HEK293 (cell line): ENCODE data around the gene MAN1C1.

Experiments
- ZBTB7A ChIP-seq: fragments of 450-650 bp; formaldehyde crosslinking; IDR thresholded peaks from 2 replicates; pipeline ENCODE4 v1.5.1; 2016; ENCODE audit warnings: low read depth, missing biosample characterization, missing genetic modification characterization
- ZNF146 ChIP-seq: fragments of 450-650 bp; formaldehyde crosslinking; IDR thresholded peaks from 2 replicates; pipeline ENCODE4 v1.5.1; 2016; ENCODE audit warnings: missing biosample characterization, missing genetic modification characterization
- ZNF23 ChIP-seq: fragments of 450-650 bp; formaldehyde crosslinking; IDR thresholded peaks from 2 replicates; pipeline ENCODE4 v1.5.1; 2016; ENCODE audit warnings: missing biosample characterization, missing genetic modification characterization, borderline replicate concordance
- ZNF274 ChIP-seq, 2 experiments: fragments of 200-500 bp in 1 of 2; fragments of 450-650 bp in 1 of 2; sonication (Bioruptor generic) in 1 of 2; formaldehyde crosslinking in 1 of 2; IDR thresholded peaks; 2 replicates each; pipeline versions ENCODE4 v1.5.1 to v1.6.1; 2014 to 2016; ENCODE audit warnings: borderline replicate concordance in 1 of 2, inconsistent platforms in 1 of 2, low read length in 1 of 2, missing biosample characterization in 1 of 2, missing genetic modification characterization in 1 of 2
- ZNF391 ChIP-seq: fragments of 450-650 bp; formaldehyde crosslinking; IDR thresholded peaks from 2 replicates; pipeline ENCODE4 v1.5.1; 2016; ENCODE audit warnings: low read depth, missing biosample characterization, missing genetic modification characterization, borderline replicate concordance
- TF ChIP-seq, protein P1 (sequence below): fragments of 450-650 bp; formaldehyde crosslinking; IDR thresholded peaks from 2 replicates; pipeline ENCODE4 v1.5.1; 2016; ENCODE audit warnings: missing biosample characterization, missing genetic modification characterization, low read depth
- TF ChIP-seq, protein P2 (sequence below): fragments of 450-650 bp; formaldehyde crosslinking; IDR thresholded peaks from 2 replicates; pipeline ENCODE4 v1.5.1; 2016; ENCODE audit warnings: missing biosample characterization, missing genetic modification characterization
- TF ChIP-seq, protein P3 (sequence below): fragments of 450-650 bp; formaldehyde crosslinking; conservative IDR thresholded peaks from 2 replicates; pipeline ENCODE4 v1.5.1; 2016; ENCODE audit warnings: low read depth, missing biosample characterization, missing genetic modification characterization

DNA sequence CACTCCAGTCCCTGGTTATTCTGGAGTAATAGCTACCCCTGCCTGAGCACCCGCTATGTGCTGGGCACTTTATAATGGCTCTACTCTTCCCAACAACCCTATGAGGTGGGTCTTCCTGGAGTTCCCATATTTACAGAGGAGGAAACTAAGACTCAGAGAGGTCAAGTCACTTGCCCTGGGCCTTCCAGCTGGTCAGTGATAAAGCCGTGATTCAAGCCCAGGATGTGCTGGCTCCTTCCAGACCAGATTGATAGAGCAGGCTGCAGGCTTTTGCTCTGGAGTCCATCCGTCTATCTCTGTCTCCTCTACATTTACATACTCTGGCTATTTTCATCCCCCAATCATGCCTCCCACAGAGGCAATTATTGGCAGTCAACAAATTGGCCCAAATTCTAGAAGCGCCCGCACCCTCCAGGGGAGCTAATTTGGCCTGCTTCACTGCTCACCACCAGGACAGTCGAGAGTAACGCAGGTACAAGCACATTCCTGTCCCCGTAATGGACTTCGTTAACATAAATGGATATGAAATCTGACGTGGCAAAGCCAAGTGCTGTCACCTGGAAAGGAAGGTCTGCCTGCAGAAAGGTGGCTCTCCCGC, 143.6 kb downstream of the MAN1C1 start:
- TF ChIP-seq, protein P1, sequence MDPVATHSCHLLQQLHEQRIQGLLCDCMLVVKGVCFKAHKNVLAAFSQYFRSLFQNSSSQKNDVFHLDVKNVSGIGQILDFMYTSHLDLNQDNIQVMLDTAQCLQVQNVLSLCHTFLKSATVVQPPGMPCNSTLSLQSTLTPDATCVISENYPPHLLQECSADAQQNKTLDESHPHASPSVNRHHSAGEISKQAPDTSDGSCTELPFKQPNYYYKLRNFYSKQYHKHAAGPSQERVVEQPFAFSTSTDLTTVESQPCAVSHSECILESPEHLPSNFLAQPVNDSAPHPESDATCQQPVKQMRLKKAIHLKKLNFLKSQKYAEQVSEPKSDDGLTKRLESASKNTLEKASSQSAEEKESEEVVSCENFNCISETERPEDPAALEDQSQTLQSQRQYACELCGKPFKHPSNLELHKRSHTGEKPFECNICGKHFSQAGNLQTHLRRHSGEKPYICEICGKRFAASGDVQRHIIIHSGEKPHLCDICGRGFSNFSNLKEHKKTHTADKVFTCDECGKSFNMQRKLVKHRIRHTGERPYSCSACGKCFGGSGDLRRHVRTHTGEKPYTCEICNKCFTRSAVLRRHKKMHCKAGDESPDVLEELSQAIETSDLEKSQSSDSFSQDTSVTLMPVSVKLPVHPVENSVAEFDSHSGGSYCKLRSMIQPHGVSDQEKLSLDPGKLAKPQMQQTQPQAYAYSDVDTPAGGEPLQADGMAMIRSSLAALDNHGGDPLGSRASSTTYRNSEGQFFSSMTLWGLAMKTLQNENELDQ (tag by site-specific recombination), result no peak
- TF ChIP-seq, protein P2, sequence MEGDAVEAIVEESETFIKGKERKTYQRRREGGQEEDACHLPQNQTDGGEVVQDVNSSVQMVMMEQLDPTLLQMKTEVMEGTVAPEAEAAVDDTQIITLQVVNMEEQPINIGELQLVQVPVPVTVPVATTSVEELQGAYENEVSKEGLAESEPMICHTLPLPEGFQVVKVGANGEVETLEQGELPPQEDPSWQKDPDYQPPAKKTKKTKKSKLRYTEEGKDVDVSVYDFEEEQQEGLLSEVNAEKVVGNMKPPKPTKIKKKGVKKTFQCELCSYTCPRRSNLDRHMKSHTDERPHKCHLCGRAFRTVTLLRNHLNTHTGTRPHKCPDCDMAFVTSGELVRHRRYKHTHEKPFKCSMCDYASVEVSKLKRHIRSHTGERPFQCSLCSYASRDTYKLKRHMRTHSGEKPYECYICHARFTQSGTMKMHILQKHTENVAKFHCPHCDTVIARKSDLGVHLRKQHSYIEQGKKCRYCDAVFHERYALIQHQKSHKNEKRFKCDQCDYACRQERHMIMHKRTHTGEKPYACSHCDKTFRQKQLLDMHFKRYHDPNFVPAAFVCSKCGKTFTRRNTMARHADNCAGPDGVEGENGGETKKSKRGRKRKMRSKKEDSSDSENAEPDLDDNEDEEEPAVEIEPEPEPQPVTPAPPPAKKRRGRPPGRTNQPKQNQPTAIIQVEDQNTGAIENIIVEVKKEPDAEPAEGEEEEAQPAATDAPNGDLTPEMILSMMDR (tag by site-specific recombination), result no peak
- TF ChIP-seq ZNF23 (tag by site-specific recombination) (no peak), ZNF146 (no peak), ZBTB7A (tag by site-specific recombination) (no peak), ZNF274 (IDR thresholded peaks at IDR 0.05; ENCODE audit: low read length) (no peak), ZNF274 (tag by site-specific recombination; IDR thresholded peaks at IDR 0.05; ENCODE audit: borderline replicate concordance) (no peak), ZNF391 (tag by site-specific recombination) (no peak)
- TF ChIP-seq, protein P3, sequence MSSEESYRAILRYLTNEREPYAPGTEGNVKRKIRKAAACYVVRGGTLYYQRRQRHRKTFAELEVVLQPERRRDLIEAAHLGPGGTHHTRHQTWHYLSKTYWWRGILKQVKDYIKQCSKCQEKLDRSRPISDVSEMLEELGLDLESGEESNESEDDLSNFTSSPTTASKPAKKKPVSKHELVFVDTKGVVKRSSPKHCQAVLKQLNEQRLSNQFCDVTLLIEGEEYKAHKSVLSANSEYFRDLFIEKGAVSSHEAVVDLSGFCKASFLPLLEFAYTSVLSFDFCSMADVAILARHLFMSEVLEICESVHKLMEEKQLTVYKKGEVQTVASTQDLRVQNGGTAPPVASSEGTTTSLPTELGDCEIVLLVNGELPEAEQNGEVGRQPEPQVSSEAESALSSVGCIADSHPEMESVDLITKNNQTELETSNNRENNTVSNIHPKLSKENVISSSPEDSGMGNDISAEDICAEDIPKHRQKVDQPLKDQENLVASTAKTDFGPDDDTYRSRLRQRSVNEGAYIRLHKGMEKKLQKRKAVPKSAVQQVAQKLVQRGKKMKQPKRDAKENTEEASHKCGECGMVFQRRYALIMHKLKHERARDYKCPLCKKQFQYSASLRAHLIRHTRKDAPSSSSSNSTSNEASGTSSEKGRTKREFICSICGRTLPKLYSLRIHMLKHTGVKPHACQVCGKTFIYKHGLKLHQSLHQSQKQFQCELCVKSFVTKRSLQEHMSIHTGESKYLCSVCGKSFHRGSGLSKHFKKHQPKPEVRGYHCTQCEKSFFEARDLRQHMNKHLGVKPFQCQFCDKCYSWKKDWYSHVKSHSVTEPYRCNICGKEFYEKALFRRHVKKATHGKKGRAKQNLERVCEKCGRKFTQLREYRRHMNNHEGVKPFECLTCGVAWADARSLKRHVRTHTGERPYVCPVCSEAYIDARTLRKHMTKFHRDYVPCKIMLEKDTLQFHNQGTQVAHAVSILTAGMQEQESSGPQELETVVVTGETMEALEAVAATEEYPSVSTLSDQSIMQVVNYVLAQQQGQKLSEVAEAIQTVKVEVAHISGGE (tag by site-specific recombination), result no peak
